ENCODE results near the gene ECPAS. TPM values are rescaled to one million over a fixed set of nuclear protein-coding genes. Genes with fewer than 3 reads are reported as not detected.

ECPAS gene
- total and polyA plus RNA-seq, 3 donors from 2014 or later = 74.1 to 122 (median 90.0) TPM

DNA sequence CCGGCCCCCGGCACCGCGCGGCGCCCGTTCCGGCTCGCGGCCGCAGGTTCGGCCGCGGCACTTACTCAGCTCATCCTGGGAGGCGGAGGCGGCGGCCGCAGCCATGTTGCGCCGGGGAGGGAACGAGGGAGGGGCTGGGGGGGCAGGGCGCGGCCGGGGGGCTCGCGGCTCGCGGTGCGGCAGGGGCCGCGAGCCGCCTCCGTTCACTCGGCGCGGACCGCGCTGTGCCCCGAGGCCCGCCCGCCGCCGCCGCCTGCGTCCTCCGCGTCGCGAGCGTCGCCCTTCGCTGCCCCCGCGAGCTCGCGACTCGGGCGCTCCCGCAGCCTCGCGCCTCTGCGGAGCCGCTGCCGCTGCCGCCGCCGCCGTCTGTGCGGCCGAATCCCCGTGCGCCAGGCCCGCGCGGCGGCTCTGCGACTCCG is 735 bp downstream of the ECPAS start:
- intact Hi-C loops (cut with DNase I; ENCODE audit: low total_unique reads) = no loop called here
- Histone ChIP-seq H3K4me3 (peak overlapping the region; percentile 95), H3K27ac (peak overlapping the region in 1 of 2 donors; percentile 99), H3K4me1 (peaks cover 8% of the 10 kb centered on the region), H3K36me3 (ENCODE audit: low read depth, missing control alignments) (no peaks in the 10 kb centered on the region), H3K27me3 (no peaks in the 10 kb centered on the region), H3K9me3 (no peaks in the 10 kb centered on the region)
- DNase-seq = peak; percentile 51
- 0% methylated on average over 14 of the region's 78 CpGs; no CpG with 5 or more reads in 1 of the 2 donors for WGBS, 2 donors
- TF ChIP-seq POLR2A (IDR thresholded peaks at IDR 0.05) = no peak
- TF ChIP-seq, protein P1, sequence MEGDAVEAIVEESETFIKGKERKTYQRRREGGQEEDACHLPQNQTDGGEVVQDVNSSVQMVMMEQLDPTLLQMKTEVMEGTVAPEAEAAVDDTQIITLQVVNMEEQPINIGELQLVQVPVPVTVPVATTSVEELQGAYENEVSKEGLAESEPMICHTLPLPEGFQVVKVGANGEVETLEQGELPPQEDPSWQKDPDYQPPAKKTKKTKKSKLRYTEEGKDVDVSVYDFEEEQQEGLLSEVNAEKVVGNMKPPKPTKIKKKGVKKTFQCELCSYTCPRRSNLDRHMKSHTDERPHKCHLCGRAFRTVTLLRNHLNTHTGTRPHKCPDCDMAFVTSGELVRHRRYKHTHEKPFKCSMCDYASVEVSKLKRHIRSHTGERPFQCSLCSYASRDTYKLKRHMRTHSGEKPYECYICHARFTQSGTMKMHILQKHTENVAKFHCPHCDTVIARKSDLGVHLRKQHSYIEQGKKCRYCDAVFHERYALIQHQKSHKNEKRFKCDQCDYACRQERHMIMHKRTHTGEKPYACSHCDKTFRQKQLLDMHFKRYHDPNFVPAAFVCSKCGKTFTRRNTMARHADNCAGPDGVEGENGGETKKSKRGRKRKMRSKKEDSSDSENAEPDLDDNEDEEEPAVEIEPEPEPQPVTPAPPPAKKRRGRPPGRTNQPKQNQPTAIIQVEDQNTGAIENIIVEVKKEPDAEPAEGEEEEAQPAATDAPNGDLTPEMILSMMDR (IDR thresholded peaks at IDR 0.05) = no peak

- DNase-seq = peak; percentile 89
- no peaks in the 10 kb centered on the region for H3K9me3 ChIP-seq
- no peaks in the 10 kb centered on the region for H3K27me3 ChIP-seq
- H3K4me1 ChIP-seq = peaks cover 8% of the 10 kb centered on the region
- peak overlapping the region; percentile 99 for H3K27ac ChIP-seq
- peak overlapping the region; percentile 95 for H3K4me3 ChIP-seq
- no peaks in the 10 kb centered on the region for H3K36me3 ChIP-seq (ENCODE audit: low read depth, missing control alignments)
- intact Hi-C loops (cut with DNase I; ENCODE audit: low total_unique reads) = no loop called here
- TF ChIP-seq, protein P1 (IDR thresholded peaks at IDR 0.05) = no peak
- no peak for TF ChIP-seq POLR2A (IDR thresholded peaks at IDR 0.05)
- WGBS, 2 donors = 1% methylated on average over 28 to 47 of the region's 76 CpGs
These were observed 1.3 kb downstream of the ECPAS start for GRCh38 chr9:111482694-111483438.

DNA sequence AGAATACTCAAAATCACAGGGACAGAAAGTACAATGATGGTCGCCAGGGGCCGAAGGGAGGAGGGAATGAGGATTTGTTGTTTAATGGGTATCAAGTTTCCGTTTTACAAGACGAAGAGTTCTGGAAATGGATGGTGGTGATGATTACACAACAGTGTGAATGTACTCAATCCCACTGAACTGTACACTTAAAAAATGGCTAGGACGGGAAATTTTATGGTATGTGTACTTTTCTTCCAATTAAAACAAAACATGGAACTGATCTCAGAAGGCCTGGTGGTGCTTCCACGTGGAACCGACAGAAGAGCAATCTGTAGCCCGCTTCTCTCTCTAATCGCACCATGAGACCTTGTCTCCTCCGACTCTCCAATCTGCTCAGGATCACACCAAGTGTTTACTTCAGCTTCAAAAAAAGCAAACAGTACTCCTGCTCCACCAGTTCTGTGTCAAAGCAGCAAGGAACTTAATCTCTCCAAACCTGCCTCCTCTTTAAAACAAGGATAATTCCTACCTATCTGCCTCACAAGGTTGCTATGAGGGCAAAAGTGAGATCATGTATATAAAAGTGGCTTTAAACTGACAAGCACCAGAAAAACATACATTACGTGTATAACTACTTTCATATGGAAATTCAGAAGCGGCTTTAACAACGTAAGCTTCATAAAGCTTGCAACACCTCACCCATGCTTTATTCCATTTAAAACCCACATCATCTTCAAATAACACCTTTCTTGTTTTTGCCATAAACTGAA is 2.1 kb downstream of the ECPAS start:
- Histone ChIP-seq H3K27me3 (no peaks in the 10 kb centered on the region), H3K4me1 (peaks cover 8% of the 10 kb centered on the region), H3K4me3 (peak overlapping the region; percentile 95), H3K36me3 (ENCODE audit: low read depth, missing control alignments) (no peaks in the 10 kb centered on the region), H3K9me3 (no peaks in the 10 kb centered on the region), H3K27ac (peak overlapping the region; percentile 99)
- intact Hi-C loops (cut with DNase I; ENCODE audit: low total_unique reads) = no loop called here
- TF ChIP-seq, protein P1 (IDR thresholded peaks at IDR 0.05) = no peak
- DNase-seq = no peak
- 20 to 24% methylated on average over 13 of the region's 13 CpGs for WGBS, 2 donors

DNA sequence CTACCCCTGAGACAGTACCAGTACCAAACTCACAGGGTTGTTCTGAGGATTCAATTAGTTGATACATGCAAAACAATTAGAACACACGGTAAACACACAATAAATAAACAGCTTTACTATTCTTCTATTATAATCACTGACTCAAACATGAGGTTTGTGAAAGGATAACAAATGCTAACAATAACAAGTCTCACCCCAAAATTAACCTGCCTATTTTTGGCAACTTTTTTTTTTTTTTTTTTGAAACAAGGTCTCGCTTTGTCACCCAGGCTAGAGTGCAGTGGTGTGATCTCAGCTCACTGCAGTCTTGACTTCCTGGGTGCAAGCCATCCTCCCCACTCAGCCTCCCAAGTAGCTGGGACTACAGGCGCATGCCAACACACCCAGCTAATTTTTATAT is 6.5 kb downstream of the ECPAS start:
- H3K4me3 ChIP-seq = no peak overlapping the region
- no peaks in the 10 kb centered on the region for H3K36me3 ChIP-seq (ENCODE audit: low read depth, missing control alignments)
- H3K27me3 ChIP-seq = no peaks in the 10 kb centered on the region
- intact Hi-C loops (cut with DNase I; ENCODE audit: low total_unique reads) = no loop called here
- H3K4me1 ChIP-seq = peaks cover 17% of the 10 kb centered on the region
- no peak for DNase-seq
- H3K9me3 ChIP-seq = no peaks in the 10 kb centered on the region
- no peak overlapping the region for H3K27ac ChIP-seq
- 85 to 95% methylated on average over 3 of the region's 3 CpGs for WGBS, 2 donors
- TF ChIP-seq, protein P1 (IDR thresholded peaks at IDR 0.05) = no peak
- TF ChIP-seq POLR2A (IDR thresholded peaks at IDR 0.05) = no peak

All from testis (tissue), 3 donors.